GM19452 (cell line): ENCODE measurements around the gene UBXN6.

Experiments
- ATAC-seq: cut with Tn5 transposase; IDR thresholded peaks from one replicate; pipeline ENCODE4 v1.9.1; 2021; ENCODE audit not compliant: unreplicated experiment

The UBXN6 gene

GRCh38 chr19:4413588-4413987, 44.0 kb downstream of the UBXN6 start:
- no peak for ATAC-seq

DNA sequence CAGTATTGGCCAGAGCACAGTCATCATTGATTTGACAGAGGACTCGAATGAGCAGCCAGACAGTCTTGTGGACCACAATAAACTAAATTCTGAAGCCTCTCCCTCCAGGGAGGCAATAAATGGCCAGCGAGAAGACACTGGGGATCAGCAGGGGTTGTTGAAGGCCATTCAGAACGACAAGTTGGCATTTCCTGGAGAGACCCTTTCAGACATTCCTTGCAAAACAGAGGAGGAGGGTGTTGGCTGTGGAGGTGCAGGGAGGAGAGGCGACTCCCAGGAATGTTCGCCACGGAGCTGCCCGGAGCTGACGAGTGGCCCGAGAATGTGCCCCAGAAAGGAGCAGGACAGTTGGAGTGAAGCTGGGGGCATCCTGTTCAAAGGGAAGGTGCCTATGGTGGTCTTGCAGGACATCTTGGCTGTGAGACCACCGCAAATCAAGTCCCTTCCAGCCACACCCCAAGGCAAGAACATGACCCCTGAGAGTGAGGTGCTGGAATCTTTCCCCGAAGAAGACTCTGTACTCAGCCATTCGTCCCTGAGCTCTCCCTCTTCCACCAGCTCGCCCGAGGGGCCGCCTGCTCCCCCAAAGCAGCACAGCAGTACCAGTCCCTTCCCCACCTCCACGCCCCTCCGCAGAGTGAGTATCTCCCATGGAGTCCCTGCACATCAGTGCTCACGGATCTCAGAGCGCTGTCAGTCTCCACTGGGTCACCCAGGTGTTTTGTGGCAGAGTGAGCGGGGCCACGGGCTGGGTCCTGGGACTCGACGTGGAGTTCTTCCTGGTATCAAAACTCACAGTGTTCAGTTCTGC, 48.3 kb downstream of the UBXN6 start:
- ATAC-seq, result no peak

- ATAC-seq, result no peak
Observed at GRCh38 chr19:4406626-4407025, 51.0 kb downstream of the UBXN6 start.

- no peak for ATAC-seq
Observed at GRCh38 chr19:4405977-4406376, 51.6 kb downstream of the UBXN6 start.

DNA sequence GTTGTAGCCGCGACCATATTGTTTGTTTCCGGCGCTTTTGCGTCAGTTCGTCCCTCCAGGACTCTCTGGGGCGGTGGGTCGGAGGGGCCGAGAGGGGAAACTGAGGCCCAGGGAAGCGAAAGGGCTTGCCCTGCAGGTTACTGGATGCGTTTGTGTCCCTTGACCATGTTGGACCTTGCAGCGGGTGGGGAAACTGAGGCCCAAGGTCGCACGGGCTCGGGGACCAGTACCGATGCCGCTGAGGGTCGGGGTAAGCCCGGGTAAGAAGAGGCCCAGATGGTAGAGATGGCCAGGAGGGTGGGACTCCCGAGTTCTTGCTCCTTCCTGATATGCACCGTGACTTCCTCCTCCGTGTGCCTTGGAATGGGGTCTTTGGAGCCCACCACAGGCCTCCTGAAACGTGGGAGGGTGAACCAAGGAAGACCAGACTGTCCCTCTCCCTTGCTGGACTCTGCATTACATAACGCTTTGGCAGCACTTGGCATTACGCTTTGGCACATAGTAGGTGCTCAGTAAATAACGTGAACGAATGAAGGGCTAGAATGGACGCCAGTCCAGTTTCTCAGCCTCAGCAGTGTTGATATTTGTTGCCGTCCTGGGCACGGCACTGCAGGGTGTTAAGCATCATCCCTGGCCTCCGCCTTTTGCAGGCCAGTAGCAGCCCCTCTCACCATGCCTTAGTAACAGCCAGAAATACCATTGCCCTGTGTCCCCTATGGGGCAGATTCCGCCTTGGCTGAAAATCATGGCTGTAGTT, 54.4 kb downstream of the UBXN6 start:
- no peak for ATAC-seq

- peak; percentile 66 for ATAC-seq
Observed at GRCh38 chr19:4402171-4403004, 55.2 kb downstream of the UBXN6 start, which contains the start of gene CHAF1A. TSS of gene CHAF1A (plus strand) at chr19:4402640. CDS start at chr19:4402763, 123 bp downstream.

- ATAC-seq, result no peak
Observed at GRCh38 chr19:4401769-4402170, 55.8 kb downstream of the UBXN6 start.

DNA sequence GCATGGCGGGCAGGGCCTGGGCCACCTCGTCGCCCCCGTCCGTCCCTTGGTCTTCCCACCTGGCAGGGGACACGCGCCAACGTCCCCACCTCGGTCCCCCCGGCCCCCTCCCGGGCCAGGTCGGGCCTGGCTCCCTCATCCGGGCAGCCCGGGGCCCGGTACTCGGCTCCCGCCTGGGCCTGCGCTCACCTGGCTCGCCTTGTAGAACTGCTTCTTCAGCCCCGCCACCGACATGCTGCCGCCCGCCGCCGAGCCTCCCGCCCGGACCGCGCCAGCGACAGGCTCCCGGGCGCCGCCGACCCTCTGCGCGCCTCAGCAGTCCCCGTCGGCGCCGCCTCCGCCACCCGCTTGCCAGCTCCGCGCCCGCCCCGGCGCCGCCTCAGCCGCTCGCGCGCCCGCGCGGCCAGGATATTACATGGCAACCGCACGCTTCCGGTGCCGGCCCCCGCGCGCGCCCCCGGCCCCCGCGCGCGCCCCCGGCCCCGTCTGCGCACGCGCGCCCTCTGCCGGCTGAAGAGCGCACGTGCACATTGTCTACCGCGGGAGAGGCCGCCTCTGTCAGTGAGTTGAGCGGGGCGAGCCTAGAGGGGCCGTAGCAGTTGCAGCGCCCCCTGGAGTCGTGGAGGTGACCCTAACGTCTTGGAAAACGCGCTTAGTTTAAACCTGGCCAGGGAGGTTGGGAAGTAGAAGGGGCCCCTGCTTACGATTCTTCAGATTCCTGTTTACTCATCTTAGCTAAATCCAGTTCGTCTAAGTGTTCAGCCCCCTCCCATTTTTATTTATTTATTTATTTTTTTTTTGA, 57.3 kb downstream of the UBXN6 start, which contains the start of gene SH3GL1:
TSS of gene SH3GL1 (minus strand) at position 413 of the 802 bp plus-strand sequence. CDS start at position 234, 179 bp downstream.
- ATAC-seq, result peak; percentile 60

DNA sequence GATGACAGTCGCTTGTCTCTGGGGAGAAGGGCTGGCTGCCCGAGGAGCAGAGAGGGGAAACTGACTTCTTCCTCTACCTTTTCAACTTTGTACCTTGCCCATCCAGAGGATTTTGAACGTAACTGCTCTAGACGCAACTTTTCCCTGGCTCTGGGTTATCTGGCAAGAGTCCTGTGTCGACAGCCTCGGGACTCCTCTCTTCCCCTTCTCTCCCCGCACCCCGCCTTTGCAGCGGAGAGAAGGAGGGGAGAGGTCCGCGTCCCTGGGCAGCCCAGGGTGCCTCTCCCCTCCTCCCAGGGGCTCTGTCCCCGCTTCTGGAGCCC, 57.8 kb downstream of the UBXN6 start:
- ATAC-seq, result no peak

GRCh38 chr19:4396949-4397783, 60.4 kb downstream of the UBXN6 start:
- no peak for ATAC-seq
